Endometrium (tissue), 2 donors: ENCODE measurements around the gene HDAC4.

ENCODE experiments used
- FAIRE-seq: peaks from 2 replicates; lab custom pipeline; 2012; peaks lifted over from hg19 to GRCh38; lab: Jason Lieb, UNC
- donor health status: control.
- donor health status: control.

HDAC4 gene

GRCh38 chr2:239200646-239201530 lies 199.9 kb downstream of the HDAC4 start:
- FAIRE-seq: no peak

- FAIRE-seq: no peak
These were observed 201.6 kb downstream of the HDAC4 start for GRCh38 chr2:239199041-239199768.

GRCh38 chr2:239198221-239198620 lies 202.6 kb downstream of the HDAC4 start:
- no peak for FAIRE-seq

- FAIRE-seq: no peak
These were observed 203.7 kb downstream of the HDAC4 start for GRCh38 chr2:239197146-239197545.

DNA sequence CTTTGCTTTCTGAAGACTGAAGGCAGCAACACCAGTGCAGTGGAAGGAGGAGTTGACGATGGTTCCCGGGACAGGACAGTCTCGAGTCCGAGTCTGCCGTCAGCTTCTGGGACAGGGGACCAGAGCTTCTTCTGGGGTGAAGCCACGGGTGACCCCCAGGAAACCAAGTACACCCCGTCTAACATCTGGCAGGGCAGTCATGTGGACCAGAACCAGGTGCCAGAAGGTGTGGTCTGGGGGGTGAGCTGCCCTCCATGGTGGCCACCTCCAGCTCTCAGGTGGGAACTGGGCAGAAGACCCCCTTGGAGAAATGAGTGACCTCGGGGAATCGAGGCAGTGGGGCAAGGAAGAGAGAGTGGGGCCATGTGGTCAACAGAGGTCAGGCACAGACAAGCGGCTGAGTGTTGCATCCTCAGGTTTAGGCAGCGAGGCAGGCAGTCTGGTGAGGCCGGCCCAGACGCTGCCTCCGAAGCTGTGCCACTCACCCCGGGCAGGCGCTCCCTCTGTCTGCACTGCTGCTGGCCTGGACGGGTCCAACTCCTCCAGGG lies 204.3 kb downstream of the HDAC4 start:
- no peak for FAIRE-seq

GRCh38 chr2:239195992-239196391 lies 204.8 kb downstream of the HDAC4 start:
- no peak for FAIRE-seq

DNA sequence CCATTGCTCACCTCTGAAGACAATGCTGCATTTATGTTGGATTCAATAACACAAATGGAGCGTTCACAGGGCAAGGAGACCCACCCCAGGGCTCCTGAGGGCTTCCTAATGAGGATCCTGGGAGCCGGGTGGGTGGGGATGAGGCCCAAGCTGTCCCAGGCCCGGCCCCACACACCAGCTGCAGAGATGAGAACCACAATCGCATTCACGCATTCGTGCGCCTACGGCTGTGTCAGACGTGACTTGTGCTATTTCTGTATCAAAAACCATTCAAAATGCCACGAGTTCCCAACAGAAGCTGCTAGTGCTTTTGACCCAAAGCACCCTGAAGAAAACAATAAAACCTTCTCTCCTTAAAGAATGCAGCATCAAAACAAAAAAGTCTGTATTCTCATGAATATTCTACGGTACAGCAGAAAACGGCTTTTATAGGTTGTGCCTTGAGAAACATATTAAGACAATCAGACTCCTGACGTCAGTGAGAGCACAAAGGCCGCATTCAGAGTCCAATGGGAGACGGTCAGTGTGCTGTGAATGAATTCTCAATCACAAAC lies 205.4 kb downstream of the HDAC4 start:
- no peak for FAIRE-seq

- FAIRE-seq: no peak
These were observed 206.0 kb downstream of the HDAC4 start for GRCh38 chr2:239194731-239195317.

GRCh38 chr2:239193925-239194677 lies 206.7 kb downstream of the HDAC4 start:
- FAIRE-seq: no peak

DNA sequence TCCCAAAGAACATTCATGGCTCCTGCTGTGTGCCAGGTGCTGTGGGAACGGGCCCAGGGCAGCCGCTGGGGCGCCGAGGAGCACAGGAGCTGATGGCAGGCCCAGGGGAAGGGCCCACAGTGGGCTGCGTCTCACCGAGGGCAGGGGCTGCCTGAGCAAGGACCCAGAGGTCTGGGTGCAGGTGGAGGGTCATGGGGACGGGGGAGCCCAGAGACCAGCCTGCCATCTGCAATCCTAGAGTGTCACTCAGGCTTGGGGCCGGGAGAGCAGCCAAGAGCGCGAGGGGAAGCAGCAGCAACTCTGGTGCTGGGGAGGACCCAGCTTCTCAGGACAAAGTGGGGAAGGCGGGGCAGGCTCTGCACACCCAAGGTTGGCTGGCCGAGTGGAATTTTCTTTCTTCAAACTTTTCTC lies 207.4 kb downstream of the HDAC4 start:
- no peak for FAIRE-seq

GRCh38 chr2:239192975-239193374 lies 207.8 kb downstream of the HDAC4 start:
- no peak for FAIRE-seq

DNA sequence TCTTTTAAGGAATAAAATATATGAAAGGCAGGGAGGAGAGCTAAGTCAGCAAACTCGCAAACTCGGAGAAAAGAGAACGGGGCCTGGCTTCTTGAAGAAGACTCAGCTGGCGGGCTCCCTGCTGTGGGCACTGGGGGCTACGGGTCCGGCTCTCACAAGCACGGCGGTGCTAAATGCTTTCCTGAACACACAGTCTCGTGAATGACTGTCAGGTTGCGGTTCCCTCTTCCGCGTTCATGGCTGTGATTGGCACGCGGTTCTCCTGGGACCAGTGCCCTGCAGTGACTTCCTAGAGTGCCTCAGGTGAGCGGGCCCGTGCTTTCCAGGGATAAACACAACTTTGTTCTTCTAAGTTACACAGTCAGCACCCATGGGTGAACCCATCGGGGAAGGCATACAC lies 208.4 kb downstream of the HDAC4 start:
- FAIRE-seq: no peak

DNA sequence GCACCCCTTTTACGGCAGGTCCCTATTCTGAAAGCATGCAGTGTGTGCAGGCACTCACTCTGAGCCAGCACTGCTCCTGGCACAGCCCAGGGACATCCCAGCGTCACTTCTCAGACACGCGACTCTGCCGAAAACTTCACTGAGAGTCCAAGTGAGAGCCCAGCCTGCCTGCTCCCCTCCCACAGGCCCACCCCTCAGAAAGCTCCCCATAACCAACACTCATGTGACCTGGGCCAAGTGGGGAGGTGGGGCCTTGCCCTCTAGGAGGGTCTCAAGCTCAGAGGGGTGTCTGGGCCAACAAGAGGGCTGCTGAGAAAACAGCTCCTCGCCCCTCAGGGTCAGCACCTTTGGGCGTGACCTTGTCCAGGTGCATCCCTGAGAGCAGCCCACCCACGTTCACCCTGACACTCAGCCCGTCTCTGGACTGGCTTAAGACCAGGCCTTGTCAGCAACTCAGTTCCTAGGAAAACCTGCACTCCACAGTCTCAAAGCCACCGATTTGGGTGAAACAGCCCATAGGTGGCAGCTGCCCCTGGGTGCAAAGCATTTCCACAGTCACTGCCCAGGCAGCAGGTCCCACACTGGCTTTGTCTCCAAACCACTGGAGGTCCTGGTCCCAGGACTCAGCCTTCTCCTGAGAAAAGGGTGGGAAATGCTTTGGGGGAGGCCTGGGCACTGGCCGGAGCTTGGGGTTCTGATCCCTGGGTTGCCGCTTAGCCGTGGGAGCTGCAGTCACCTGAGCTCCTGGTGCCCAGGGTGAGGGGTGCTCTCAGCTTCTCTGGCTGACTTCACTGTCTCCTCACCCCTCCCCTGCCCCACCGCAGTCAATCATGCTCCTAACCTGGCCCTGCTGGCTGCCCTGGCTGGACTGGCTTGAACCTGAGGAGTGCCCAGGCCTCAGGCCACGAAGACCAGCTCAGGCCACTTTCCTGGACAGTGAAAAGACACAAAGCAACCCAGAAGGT lies 209.6 kb downstream of the HDAC4 start:
- no peak for FAIRE-seq

GRCh38 chr2:239190361-239190760 lies 210.5 kb downstream of the HDAC4 start:
- FAIRE-seq: no peak

DNA sequence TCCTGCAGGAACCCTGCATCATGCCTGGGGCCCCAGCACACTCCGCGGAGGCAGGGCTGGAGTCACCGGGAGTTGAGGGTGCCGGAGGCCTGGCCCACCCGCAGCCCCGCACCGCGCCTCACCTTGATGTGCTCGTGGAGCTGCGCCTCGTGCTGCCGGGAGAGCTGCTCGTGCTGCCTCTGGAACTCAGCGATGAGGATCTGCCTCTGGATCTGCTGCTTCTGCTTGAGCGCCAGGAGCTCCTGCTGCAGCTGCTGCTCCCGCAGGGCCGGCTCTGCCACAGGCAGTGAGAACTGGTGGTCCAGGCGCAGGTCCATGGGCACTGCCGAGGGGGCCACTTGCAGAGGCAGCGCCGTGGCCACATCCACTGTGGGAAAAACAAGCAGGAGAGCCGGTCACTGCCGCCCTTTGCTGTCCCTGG lies 211.1 kb downstream of the HDAC4 start:
- FAIRE-seq: no peak

DNA sequence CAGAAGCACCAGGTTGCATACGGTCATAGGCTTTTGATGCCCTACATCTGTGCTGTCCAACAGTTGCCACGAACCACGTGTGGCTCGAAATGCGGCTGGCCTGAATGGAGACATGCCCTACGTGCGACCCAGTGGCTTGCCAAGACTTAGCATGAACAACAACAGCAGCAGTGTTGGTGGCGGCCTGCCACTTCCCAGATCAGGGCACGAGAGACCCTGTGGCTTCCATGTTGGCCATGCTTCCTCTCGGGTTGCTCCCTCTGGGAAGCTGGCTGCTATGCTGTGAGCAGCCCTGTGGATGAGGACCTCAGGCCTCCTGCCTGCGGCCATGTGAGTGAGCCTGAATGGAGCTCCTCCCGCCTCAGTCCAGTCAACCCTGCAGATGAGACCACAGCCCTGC lies 212.3 kb downstream of the HDAC4 start:
- FAIRE-seq: no peak

- FAIRE-seq: no peak
These were observed 213.2 kb downstream of the HDAC4 start for GRCh38 chr2:239187464-239188253.

DNA sequence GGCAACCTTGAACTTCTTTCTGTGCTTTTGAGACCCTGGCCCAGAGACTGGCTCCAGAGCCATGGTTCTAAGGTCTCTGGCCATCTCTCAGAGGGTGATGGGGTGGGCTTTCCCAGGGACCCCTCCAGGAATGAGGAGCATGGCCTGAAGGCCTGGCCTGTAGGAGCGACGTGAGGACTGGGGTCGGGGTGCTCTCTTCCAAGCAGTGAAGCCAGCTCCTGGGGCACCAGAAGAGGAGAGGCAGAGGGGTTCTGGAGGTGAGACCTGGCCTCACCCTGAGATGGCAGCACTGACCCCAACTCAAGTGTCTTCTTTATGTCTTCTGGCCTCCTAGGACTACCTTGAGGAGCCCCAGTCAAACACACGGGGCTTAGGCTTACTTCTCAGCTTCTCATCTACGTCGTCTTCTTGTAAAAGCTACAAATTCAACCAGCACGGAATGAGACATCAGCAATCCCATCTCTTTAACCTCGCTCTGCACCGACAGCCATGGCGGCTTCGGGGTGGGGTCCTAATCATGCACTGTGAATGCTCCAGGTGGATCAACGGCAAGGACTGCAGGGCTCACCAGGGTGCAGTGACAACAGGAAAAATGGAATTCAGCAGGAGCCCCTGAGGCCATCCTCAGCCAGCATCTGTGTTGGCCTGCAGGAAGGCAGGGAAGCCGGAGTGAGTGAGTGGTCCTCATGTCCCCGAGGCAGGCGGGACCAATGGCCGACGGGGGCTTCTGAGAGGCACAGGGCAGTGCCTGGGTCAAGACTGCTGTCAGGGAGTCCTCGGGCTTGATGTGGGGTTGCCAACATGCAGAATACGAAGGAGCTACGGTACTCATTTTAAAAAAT lies 214.1 kb downstream of the HDAC4 start:
- no peak for FAIRE-seq
